HG03159 (cell line): ENCODE results near the gene PSMB1.
"Not testable (repeated sequence)": the region's sequence is repeated elsewhere in the genome, so short reads cannot be mapped to it uniquely, and the experiment has no call there.

Experiments
- ATAC-seq: cut with Tn5 transposase; IDR thresholded peaks from one replicate; pipeline ENCODE4 v1.9.1; 2021; ENCODE audit warnings: mild to moderate bottlenecking, moderate library complexity; ENCODE audit not compliant: unreplicated experiment

Gene PSMB1

GRCh38 chr6:170504479-170504878 lies 48.6 kb downstream of the PSMB1 start:
- no peak for ATAC-seq

- ATAC-seq = no peak
Measured at GRCh38 chr6:170503414-170503761, 49.7 kb downstream of the PSMB1 start.

GRCh38 chr6:170502733-170503413 lies 50.2 kb downstream of the PSMB1 start:
- not testable (repeated sequence) for ATAC-seq

GRCh38 chr6:170502268-170502667 lies 50.8 kb downstream of the PSMB1 start:
- ATAC-seq = not testable (repeated sequence)

GRCh38 chr6:170500955-170501590 lies 52.0 kb downstream of the PSMB1 start:
- no peak for ATAC-seq

- no peak for ATAC-seq
Measured at GRCh38 chr6:170497841-170498301, 55.2 kb downstream of the PSMB1 start.

- no peak for ATAC-seq
Measured at GRCh38 chr6:170493354-170493753, 59.8 kb downstream of the PSMB1 start.

- ATAC-seq = no peak
Measured at GRCh38 chr6:170490259-170490658, 62.8 kb downstream of the PSMB1 start.

GRCh38 chr6:170489836-170490235 lies 63.3 kb downstream of the PSMB1 start:
- no peak for ATAC-seq

- no peak for ATAC-seq
Measured at GRCh38 chr6:170487707-170488329, 65.3 kb downstream of the PSMB1 start.

- no peak for ATAC-seq
Measured at GRCh38 chr6:170485159-170485558, 67.9 kb downstream of the PSMB1 start.
